Activated T-helper 2 cell treated with anti-CD3 and anti-CD28 coated beads, Interferon-gamma antibody, Interleukin-2, Interleukin-4, amounts not matched to agents 10 μg/mL and 5 μg/mL and 100 μg/mL, durations not matched to agents 14 hours and 24 hours and 36 hours (primary cell): ENCODE data around the gene RAB3A. TPM values are rescaled to one million over a fixed set of nuclear protein-coding genes. Genes with fewer than 3 reads are reported as not detected.

Source experiments
- DNase-seq: peaks from one replicate; pipeline ENCODE4 v3.0.0; 2021; ENCODE audit warnings: low spot score
- H3K27ac Mint-ChIP-seq: one replicate; pipeline ENCODE4 v1.8.0; 2021; ENCODE audit warnings: mixed read lengths
- H3K27me3 Mint-ChIP-seq: one replicate; pipeline ENCODE4 v1.8.0; 2021; ENCODE audit warnings: low read depth, mixed read lengths
- H3K36me3 Mint-ChIP-seq: one replicate; pipeline ENCODE4 v1.8.0; 2021; ENCODE audit warnings: low read depth, mixed read lengths
- H3K4me1 Mint-ChIP-seq: one replicate; pipeline ENCODE4 v1.8.0; 2021; ENCODE audit warnings: low read depth, mixed read lengths
- H3K4me3 Mint-ChIP-seq: one replicate; pipeline ENCODE4 v1.8.0; 2021; ENCODE audit warnings: low read depth, mild to moderate bottlenecking, moderate library complexity, mixed read lengths
- H3K9me3 Mint-ChIP-seq: one replicate; pipeline ENCODE4 v1.8.0; 2021; ENCODE audit warnings: mixed read lengths
- intact Hi-C: fragments of 100-400 bp; cut with micrococcal nuclease; formaldehyde crosslinking; loops from one replicate; pipeline ENCODE4 v1.15.1; 2023
- total RNA-seq: library from RNA; stranded (reverse); gene quantifications from 2 replicates; pipeline ENCODE4 v1.2.3, GENCODE V29; 2022

Gene RAB3A
- total RNA-seq, 1 donor from 2014 or later = 7.4 TPM

DNA sequence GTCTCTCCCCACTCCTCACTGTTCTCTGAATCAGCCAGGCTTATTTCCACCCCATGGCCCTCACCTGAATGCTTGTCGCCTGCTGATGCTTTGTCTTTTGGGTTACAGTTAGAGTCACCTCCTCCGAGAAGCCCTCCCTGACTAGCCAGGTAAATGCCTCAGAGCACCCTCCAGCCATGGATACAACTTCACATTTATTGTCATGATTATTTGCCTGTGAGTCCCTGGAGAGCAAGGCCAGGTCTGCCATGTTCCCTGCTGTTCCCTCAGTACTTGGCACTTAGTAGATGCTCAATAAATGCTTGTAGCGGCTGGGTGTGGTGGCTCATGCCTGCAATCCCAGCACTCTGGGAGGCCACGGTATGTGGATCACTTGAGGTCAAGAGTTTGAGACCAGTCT is 26.1 kb upstream of the RAB3A start:
- peaks cover 5% of the 10 kb centered on the region for H3K9me3 Mint-ChIP-seq
- no peak for DNase-seq
- H3K27ac Mint-ChIP-seq = no peak overlapping the region
- intact Hi-C loops = no loop called here
- H3K27me3 Mint-ChIP-seq = peaks cover 60% of the 10 kb centered on the region
- H3K4me3 Mint-ChIP-seq = no peak overlapping the region
- peaks cover 6% of the 10 kb centered on the region for H3K4me1 Mint-ChIP-seq
- H3K36me3 Mint-ChIP-seq = no peaks in the 10 kb centered on the region

DNA sequence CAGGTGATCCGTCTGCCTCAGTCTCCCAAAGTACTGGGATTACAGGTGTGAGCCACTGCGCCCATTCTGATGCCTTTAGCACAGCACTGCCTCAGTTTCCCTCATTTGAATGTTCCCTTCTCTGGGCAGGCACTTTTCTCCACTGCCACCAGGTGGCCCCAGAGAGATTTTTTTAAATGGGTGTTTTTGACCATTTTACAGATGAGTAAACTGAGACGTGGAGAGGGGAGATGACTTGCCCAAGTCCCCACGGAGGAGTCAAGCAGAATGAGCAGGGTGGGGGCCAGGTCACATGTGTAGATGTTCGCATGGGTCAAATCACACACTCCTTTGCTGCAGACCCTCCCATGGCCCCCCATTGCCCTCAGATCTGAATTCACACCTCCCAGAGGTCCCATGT is 25.6 kb upstream of the RAB3A start:
- Mint-ChIP-seq H3K4me1 (peaks cover 10% of the 10 kb centered on the region), H3K36me3 (no peaks in the 10 kb centered on the region), H3K9me3 (peaks cover 5% of the 10 kb centered on the region), H3K27ac (no peak overlapping the region), H3K4me3 (no peak overlapping the region), H3K27me3 (peaks cover 63% of the 10 kb centered on the region)
- DNase-seq = no peak
- intact Hi-C loops = no loop called here

DNA sequence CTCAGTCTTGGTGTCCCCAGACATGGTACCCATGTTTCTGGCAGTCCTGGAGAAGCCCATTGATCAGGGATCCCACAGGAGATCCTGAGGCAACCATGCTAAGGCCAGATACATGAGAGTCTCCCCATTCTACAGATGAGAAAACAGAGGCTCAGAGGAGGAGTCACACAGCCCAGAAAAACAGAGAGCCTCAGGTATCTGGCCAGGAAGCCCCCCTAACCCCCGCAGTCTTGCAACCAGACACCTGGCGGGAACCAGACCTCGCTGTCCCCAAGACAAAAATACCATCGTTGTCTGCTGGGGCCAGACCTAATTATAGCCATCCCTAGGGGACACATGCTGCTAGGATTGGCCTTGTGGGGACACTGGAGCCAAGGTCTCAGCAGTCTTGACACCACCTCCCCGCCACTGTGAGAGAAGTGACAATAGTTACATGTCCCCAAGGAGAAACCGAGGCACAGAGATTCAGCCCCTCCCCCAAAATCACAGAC is 24.0 kb upstream of the RAB3A start:
- DNase-seq = no peak
- H3K9me3 Mint-ChIP-seq = no peaks in the 10 kb centered on the region
- H3K4me3 Mint-ChIP-seq = no peak overlapping the region
- no peaks in the 10 kb centered on the region for H3K36me3 Mint-ChIP-seq
- intact Hi-C loops = no loop called here
- H3K27me3 Mint-ChIP-seq = peaks cover 60% of the 10 kb centered on the region
- H3K27ac Mint-ChIP-seq = no peak overlapping the region
- peaks cover 11% of the 10 kb centered on the region for H3K4me1 Mint-ChIP-seq

DNA sequence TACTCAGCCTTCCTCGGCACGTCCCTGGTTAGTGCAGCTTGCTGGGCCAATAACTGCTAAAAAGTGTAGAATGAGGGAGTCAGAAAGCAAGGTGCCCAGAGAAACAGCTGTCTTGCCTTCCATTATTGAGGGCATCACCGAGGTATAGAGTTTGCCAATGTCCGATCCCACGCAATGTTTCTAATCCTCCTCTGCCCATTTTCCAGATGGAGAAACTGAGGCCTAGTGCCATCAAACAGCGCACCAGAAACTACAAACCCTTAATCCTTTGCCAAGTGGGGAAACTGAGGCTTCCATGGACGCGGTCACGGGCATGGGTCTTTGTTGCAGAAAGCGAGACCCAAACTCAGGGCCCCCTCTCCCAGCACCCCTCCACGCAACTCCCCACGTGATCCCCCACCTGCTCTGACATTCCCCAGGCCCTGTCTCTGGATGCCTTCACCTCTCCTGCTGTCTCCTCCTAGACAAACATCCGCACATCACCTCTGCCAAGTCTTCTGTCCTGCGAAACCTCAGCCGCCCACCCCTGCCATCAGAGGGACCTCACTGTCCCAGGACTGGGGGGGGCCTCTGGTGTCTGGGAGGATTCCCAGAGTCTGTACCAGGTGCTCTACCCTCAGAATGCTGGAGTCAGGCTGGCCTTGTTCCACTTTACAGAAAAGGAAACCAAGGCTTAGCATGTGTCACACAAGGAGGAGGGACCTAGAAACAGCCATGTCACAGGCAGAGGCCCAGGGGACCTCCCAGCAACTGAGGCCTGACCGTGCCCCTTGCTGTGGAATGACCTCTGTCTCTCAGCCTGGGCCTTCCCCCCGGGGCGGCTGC is 23.3 kb upstream of the RAB3A start:
- DNase-seq = no peak
- intact Hi-C loops = no loop called here
- Mint-ChIP-seq H3K36me3 (no peaks in the 10 kb centered on the region), H3K4me1 (peaks cover 8% of the 10 kb centered on the region), H3K27me3 (peaks cover 57% of the 10 kb centered on the region), H3K4me3 (no peak overlapping the region), H3K27ac (no peak overlapping the region), H3K9me3 (no peaks in the 10 kb centered on the region)

DNA sequence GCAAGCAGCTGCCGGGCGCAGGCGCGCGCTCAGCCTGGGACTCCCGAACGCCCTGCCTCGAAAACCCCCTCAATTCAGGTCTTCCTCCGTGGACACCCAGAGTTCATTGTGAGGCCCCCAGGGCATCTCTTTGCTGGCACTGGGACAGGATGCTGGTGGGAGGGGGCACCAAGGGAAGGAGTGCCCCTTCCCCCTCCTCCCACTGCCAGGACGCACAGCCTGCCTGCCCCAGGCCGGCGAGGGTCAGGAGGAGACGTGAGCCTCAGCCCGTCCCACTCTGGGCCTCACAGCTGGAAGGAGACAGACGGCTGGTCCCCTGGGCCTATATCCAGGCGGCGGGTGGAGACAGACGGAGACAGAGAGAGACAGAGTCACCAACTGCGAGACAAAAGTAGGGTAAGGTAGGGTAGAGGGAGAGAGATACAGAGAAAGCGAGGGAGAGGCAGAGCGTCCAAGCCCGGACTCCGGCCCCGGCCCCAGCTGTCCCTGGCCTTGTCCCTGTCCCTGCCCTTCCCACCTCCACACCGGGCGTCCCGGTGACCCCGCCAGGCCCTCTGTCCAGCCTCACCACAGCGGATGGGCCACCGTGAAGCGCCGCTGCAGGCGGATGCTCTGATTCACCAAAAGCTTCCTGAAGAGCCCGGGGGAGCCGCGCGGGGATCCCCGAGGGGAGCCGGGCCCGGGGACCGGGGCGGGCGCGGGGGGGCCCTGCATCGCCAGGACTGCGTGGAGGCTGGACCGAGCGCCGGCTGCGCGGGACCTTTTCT is 22.0 kb upstream of the RAB3A start, which contains the start of gene PDE4C:
Gene PDE4C (minus strand): TSS at position 737 of the 767 bp plus-strand sequence. CDS start 23 bp downstream, at position 714.
- Mint-ChIP-seq H3K4me1 (peaks cover 8% of the 10 kb centered on the region), H3K27ac (no peak within 1 kb of the TSS), H3K36me3 (no peaks in the 10 kb centered on the region), H3K27me3 (peaks cover 51% of the 10 kb centered on the region), H3K9me3 (no peaks in the 10 kb centered on the region), H3K4me3 (no peak within 1 kb of the TSS)
- intact Hi-C loops = no loop called here
- DNase-seq = no peak

DNA sequence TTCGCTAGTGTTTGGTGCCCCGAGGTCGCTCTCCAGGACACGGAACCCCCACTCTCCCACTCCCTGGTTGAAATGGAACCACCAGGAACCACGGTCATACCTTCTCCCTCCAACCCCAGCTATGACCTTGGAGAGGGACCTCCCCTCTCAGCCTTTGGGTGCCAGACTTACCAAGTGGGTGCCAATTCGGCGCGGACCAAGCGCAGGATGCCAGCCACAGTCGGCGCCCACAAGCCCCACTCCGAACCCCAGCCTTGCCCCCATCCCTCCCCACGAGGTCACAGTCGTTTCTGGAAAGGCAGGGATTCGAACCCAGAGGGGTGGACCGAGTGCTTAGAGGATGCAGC is 21.5 kb upstream of the RAB3A start:
- Mint-ChIP-seq H3K36me3 (no peaks in the 10 kb centered on the region), H3K4me1 (peaks cover 8% of the 10 kb centered on the region)

DNA sequence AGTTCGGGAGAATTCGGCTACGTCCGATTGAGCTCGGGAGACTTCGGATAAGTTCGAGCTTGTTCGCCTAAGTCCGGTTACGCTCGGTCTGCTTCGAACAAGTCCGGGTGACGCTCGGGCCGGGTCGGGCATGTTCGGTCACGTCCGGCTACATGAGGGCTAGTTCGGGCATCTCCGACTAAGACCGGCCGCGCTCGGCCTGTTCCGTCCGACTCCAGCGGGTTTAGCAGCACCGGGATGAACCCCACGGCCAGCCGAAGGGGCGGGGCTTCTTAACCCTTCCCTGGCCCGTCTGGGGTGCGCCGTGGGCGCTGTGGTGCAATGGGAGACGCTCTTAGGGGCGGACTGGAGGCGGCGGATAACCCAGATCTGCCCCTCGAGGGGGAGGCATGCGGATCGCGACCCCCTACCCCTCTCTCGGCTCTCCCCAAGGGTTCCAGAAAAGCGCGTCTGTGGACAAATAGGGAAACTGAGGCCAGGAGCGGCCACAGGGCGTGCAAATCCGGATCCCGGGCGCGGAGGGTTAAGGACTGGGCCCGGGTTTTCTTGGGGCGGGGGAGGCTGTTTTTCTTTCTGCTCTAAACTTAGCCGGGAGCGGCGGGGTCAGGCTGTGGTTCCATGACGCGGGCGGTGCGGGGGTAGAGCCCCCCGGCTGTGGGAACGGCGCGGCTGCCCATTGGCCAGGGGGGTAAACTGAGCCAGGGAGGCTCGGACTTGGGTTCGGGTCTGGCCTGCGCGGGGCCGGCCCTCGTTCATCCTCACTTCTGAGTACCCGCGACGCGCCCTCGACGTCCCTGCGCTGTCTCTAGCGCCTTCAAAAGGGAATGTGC is 20.9 kb upstream of the RAB3A start:
- peak; percentile 85 for DNase-seq
- Mint-ChIP-seq H3K4me3 (peak overlapping the region; percentile 79), H3K27me3 (peaks cover 47% of the 10 kb centered on the region), H3K36me3 (no peaks in the 10 kb centered on the region), H3K27ac (no peak overlapping the region), H3K9me3 (no peaks in the 10 kb centered on the region), H3K4me1 (peaks cover 8% of the 10 kb centered on the region)
- intact Hi-C loops = no loop called here

More for the DNA sequence above, 21.5 kb upstream of the RAB3A start:
- intact Hi-C loops = no loop called here
- peaks cover 48% of the 10 kb centered on the region for H3K27me3 Mint-ChIP-seq
- no peak for DNase-seq
- no peak overlapping the region for H3K27ac Mint-ChIP-seq
- H3K9me3 Mint-ChIP-seq = no peaks in the 10 kb centered on the region
- no peak overlapping the region for H3K4me3 Mint-ChIP-seq

DNA sequence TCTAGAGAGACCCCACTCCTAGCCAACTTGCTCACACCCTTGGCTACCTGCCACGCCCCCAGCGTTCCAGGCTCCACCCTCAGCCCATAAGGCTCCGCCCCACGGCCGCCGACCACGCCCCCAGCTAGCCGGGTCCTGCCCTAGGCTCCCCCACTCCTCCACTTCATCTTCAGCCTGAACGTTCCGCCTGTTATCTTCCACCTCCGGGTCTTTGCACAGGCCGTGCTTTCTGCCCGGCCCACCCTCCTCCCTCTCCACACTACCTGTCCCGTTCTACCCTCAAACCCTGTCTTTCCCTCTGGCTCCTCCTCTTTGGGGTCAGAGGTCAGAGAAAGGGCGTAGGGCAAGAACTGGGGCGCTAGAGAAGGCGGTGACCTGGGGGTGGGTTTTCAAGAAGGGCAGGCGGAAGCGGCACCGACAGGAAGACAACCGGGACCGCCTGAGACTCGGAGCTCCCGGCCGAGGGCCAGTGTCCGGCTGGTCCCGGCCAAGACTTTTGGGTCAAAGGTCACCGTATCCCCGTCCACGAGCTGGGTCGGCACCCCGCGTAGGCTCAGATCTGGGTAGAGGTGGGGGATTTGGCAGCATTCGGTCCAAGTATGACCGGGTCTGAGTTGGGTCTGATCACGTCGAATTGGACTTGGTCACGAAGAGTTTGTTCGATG is 20.1 kb upstream of the RAB3A start:
- Mint-ChIP-seq H3K36me3 (no peaks in the 10 kb centered on the region), H3K4me1 (peaks cover 8% of the 10 kb centered on the region), H3K27me3 (peaks cover 45% of the 10 kb centered on the region), H3K4me3 (peak overlapping the region; percentile 79), H3K9me3 (no peaks in the 10 kb centered on the region), H3K27ac (no peak overlapping the region)
- intact Hi-C loops = no loop called here
- DNase-seq = no peak

DNA sequence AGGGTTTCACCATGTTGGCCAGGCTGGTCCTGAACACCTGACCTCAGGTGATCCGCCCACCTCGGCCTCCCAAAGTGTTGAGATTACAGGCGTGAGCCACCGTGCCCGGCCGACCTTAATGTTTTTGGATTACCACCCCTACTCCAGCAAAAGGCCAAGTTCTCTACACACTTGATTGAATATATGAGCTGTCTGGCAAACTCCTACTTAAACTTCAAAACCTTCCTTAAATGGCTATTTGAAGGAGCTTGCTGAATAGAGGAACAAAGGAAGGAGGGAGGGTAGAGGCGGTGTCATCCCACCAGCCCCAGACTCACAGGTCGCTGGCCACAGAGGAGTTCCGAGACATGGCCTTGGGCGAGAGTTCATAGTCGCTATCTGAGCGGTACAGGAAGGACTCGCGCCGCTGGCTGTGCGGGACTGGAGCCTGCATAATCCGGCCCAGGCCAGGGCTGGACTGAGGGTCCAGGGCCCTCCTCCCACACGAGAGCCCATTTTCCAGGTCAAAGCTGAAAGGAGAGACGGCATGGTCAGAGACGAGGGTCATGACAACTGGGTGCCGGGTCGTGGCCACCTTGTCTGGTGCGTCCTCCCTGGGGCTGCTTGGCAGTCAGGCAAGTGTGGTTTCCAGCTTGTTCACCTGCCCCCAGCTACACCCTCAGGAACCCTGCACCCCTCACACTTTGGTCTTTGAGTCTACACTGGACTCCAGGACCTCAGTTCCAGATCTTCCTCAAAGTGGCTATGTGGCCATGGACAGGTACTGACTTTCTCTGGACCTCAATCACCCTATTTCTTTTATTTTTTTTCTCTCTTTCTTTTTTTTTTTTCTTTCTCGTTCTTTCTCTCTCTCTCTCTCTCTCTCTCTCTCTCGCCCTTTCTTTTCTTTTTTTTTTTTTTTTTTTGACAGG is 18.2 kb upstream of the RAB3A start:
- Mint-ChIP-seq H3K4me3 (no peak overlapping the region), H3K36me3 (no peaks in the 10 kb centered on the region), H3K9me3 (no peaks in the 10 kb centered on the region), H3K27ac (no peak overlapping the region), H3K4me1 (peaks cover 8% of the 10 kb centered on the region), H3K27me3 (peaks cover 36% of the 10 kb centered on the region)
- DNase-seq = no peak
- intact Hi-C loops = no loop called here

DNA sequence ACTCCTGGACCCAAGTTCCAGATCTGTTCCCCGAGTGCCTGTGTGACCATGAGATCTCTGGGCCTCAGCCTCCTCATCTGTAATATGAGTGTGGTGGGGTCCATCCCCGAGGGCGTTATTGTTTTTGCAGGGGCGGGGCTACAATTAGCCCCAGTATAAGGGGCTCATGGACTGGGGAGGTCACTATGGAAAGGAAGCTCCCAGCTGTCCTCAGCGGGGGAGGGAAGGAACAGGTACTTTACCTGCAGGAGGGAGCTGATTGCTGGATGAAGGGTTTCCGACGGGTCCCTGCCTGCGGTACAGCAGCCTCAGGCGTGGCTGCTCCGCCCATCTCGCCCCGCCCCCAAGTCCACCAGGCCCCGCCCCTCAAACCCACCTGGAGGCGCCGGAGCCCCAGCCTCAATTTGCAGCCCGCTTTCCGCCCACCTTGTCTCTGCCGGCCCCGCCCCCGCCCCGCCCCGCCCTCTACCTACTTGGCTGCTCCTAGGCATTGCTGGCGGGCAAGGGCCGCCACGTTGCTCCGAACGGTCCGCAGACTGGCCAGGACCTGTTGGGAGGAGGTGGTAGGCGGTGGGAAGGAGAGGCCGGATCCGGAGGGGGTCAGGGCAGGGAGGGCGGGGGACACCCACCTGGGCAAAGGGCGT is 16.9 kb upstream of the RAB3A start:
- Mint-ChIP-seq H3K36me3 (no peaks in the 10 kb centered on the region), H3K27ac (no peak overlapping the region), H3K4me1 (peaks cover 7% of the 10 kb centered on the region), H3K27me3 (peaks cover 27% of the 10 kb centered on the region), H3K4me3 (no peak overlapping the region), H3K9me3 (no peaks in the 10 kb centered on the region)
- intact Hi-C loops = no loop called here
- DNase-seq = no peak

DNA sequence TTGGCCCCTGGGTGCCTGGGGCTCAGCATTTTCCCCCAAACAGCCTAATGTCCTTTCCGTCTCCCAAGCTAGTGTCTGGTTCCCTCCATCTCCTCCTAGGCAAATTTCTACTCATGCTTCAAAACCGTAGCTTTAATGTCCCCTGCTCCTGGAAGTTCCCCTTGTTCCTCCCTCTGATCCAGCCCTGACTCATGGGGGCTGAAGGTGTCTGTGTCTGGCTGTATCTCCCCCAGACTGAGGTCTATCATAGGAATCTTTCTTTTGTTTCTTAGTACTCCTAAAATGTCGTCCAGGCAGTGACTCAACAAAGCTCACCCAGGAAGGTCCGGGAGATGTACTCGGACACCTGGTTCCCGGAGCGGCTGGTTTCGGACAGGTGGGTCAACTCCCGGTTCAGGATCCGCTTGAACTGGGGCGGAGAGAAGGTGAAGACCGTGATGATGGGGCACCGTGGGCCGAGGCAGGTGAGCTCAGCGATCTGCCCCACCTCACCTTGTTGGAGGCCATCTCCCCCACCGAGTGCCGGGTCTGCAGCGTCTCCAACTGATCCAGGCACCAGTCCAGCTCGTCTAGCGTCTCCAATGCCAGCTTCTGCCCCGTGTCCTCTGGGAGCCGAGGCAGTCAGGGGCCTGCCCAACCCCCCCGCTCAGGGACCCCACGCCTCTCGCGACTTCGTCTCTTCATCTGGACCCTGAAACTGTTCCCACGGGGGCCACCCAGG is 16.2 kb upstream of the RAB3A start:
- intact Hi-C loops = no loop called here
- peaks cover 5% of the 10 kb centered on the region for H3K4me1 Mint-ChIP-seq
- peaks cover 20% of the 10 kb centered on the region for H3K27me3 Mint-ChIP-seq
- no peak overlapping the region for H3K4me3 Mint-ChIP-seq
- H3K27ac Mint-ChIP-seq = no peak overlapping the region
- no peak for DNase-seq
- H3K36me3 Mint-ChIP-seq = no peaks in the 10 kb centered on the region
- no peaks in the 10 kb centered on the region for H3K9me3 Mint-ChIP-seq
